Mesothelial cell of epicardium (in vitro differentiated cells): ENCODE results near the gene SPINK1. TPM values are rescaled to one million over a fixed set of nuclear protein-coding genes. Genes with fewer than 3 reads are reported as not detected.

ENCODE experiments used
- DNase-seq, 2 experiments: peaks; one replicate each; pipeline ENCODE4 v3.0.0; 2021; ENCODE audit warnings: low spot score in 2 of 2; ENCODE audit not compliant: unreplicated experiment in 2 of 2
- H3K27ac Mint-ChIP-seq: 2 replicates; pipeline ENCODE4 v1.8.0; 2021; ENCODE audit warnings: mixed read lengths
- H3K27me3 Mint-ChIP-seq: 2 replicates; pipeline ENCODE4 v1.8.0; 2021; ENCODE audit warnings: low read depth, mixed read lengths
- H3K36me3 Mint-ChIP-seq: 2 replicates; pipeline ENCODE4 v1.8.0; 2021; ENCODE audit warnings: mixed read lengths
- H3K4me1 Mint-ChIP-seq: 2 replicates; pipeline ENCODE4 v1.8.0; 2021; ENCODE audit warnings: mixed read lengths
- H3K4me3 Mint-ChIP-seq: 2 replicates; pipeline ENCODE4 v1.8.0; 2021; ENCODE audit warnings: mild to moderate bottlenecking, moderate library complexity, mixed read lengths
- H3K9me3 Mint-ChIP-seq: 2 replicates; pipeline ENCODE4 v1.8.0; 2021; ENCODE audit warnings: mixed read lengths
- CTCF ChIP-seq: fragments of 200-600 bp; sonication (generic); IDR thresholded peaks from one replicate; pipeline ENCODE4 v1.5.0; 2021; ENCODE audit warnings: antibody characterized with exemption; ENCODE audit not compliant: unreplicated experiment
- total RNA-seq: library from RNA; stranded (reverse); gene quantifications from 3 replicates; pipeline ENCODE4 v1.2.1, GENCODE V29; 2021

Gene SPINK1
- total RNA-seq, 1 donor from 2014 or later, result 1.4 TPM

GRCh38 chr5:147856801-147857200 lies 25.3 kb upstream of the SPINK1 start:
- H3K27me3 Mint-ChIP-seq, result peaks cover 27% of the 10 kb centered on the region
- no peak overlapping the region for H3K4me3 Mint-ChIP-seq
- no peak overlapping the region for H3K27ac Mint-ChIP-seq
- no peak for DNase-seq
- no peaks in the 10 kb centered on the region for H3K9me3 Mint-ChIP-seq
- peaks cover 15% of the 10 kb centered on the region for H3K4me1 Mint-ChIP-seq
- no peaks in the 10 kb centered on the region for H3K36me3 Mint-ChIP-seq
- no peak for TF ChIP-seq CTCF

- no peaks in the 10 kb centered on the region for H3K36me3 Mint-ChIP-seq
- no peaks in the 10 kb centered on the region for H3K9me3 Mint-ChIP-seq
- peaks cover 11% of the 10 kb centered on the region for H3K4me1 Mint-ChIP-seq
- no peak for DNase-seq
- H3K27me3 Mint-ChIP-seq, result peaks cover 28% of the 10 kb centered on the region
- no peak overlapping the region for H3K4me3 Mint-ChIP-seq
- H3K27ac Mint-ChIP-seq, result no peak overlapping the region
- TF ChIP-seq CTCF, result no peak
Observed at GRCh38 chr5:147855774-147856069, 24.3 kb upstream of the SPINK1 start.

GRCh38 chr5:147854894-147855773 lies 23.7 kb upstream of the SPINK1 start:
- H3K9me3 Mint-ChIP-seq, result no peaks in the 10 kb centered on the region
- H3K4me3 Mint-ChIP-seq, result no peak overlapping the region
- H3K4me1 Mint-ChIP-seq, result peaks cover 13% of the 10 kb centered on the region
- H3K36me3 Mint-ChIP-seq, result no peaks in the 10 kb centered on the region
- H3K27me3 Mint-ChIP-seq, result peaks cover 28% of the 10 kb centered on the region
- no peak for TF ChIP-seq CTCF
- DNase-seq, result no peak
- H3K27ac Mint-ChIP-seq, result no peak overlapping the region

- Mint-ChIP-seq H3K27me3 (peaks cover 28% of the 10 kb centered on the region), H3K4me1 (peaks cover 21% of the 10 kb centered on the region), H3K9me3 (no peaks in the 10 kb centered on the region)
Observed at GRCh38 chr5:147854331-147854730, 22.9 kb upstream of the SPINK1 start.

GRCh38 chr5:147853372-147853987 lies 22.0 kb upstream of the SPINK1 start:
- H3K4me1 Mint-ChIP-seq, result peaks cover 25% of the 10 kb centered on the region
- no peak for TF ChIP-seq CTCF
- H3K27me3 Mint-ChIP-seq, result peaks cover 28% of the 10 kb centered on the region
- no peaks in the 10 kb centered on the region for H3K9me3 Mint-ChIP-seq
- DNase-seq, result no peak
- no peak overlapping the region for H3K4me3 Mint-ChIP-seq
- no peak overlapping the region for H3K27ac Mint-ChIP-seq
- no peaks in the 10 kb centered on the region for H3K36me3 Mint-ChIP-seq

More at GRCh38 chr5:147854331-147854730, 22.9 kb upstream of the SPINK1 start:
- Mint-ChIP-seq H3K27ac (no peak overlapping the region), H3K4me3 (no peak overlapping the region), H3K36me3 (no peaks in the 10 kb centered on the region)
- DNase-seq, result no peak
- no peak for TF ChIP-seq CTCF
